ENCODE measurements around the gene DHX38.

The DHX38 gene

DNA sequence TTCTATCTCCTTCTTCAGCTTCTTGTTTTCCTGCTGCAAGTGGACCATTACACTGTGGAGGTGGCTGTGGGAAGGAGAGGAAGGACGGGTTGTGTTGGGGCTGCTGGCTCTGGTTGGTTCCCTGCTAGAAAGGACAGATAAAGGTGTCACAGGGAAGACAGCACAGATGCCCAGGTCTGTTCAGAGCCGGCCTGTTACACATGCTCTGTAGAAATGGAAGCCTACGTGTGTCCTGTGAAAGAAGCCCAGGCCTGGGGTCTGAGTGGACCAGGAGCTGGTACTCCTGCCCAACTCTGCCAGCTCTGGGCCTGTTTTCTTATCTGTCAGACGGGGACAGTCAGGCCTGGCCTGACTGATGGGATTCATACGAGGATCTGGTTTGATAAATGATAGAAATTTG, 26.4 kb downstream of the DHX38 start:
- no peak overlapping the region for H3K4me2 ChIP-seq (ENCODE audit: insufficient read depth, low read length, poor library complexity, severe bottlenecking)
- no peak overlapping the region for H3K27ac ChIP-seq (replicated peaks; ENCODE audit: low read length)
- H2BK15ac ChIP-seq (ENCODE audit: low read length), result no peak overlapping the region
- H2BK12ac ChIP-seq (ENCODE audit: low read length), result no peak overlapping the region
- H2AK5ac ChIP-seq (ENCODE audit: low read depth, low read length), result no peak overlapping the region
- H2AFZ ChIP-seq (ENCODE audit: low read length), result no peak overlapping the region
- no peak overlapping the region for H3K14ac ChIP-seq (ENCODE audit: low read length)
- H3K4me3 ChIP-seq (ENCODE audit: low read length in 2 of 2), result no peak overlapping the region
- H3K36me3 ChIP-seq (replicated peaks in 1 of 2; ENCODE audit: control insufficient read depth in 2 of 2, insufficient read depth in 2 of 2, low read length in 2 of 2), result peaks cover 0 to 2% of the 10 kb centered on the region in 2 donors
- H3K9me3 ChIP-seq (replicated peaks in 1 of 2; ENCODE audit: control insufficient read depth in 2 of 2, insufficient read depth in 1 of 2, low read depth in 1 of 2, low read length in 2 of 2), result peaks cover 2 to 8% of the 10 kb centered on the region in 2 donors
- no peak overlapping the region for H3K23ac ChIP-seq (ENCODE audit: low read depth, low read length, poor library complexity)
- H3K4me1 ChIP-seq (ENCODE audit: control insufficient read depth in 2 of 2, insufficient read depth in 1 of 2, low read depth in 1 of 2, low read length in 2 of 2), result peaks cover under 1 to 5% of the 10 kb centered on the region in 2 donors
- H3K9ac ChIP-seq (ENCODE audit: low read depth, low read length, poor library complexity), result no peak overlapping the region
- H4K91ac ChIP-seq (ENCODE audit: low read depth, low read length, poor library complexity), result no peak overlapping the region
- H3K18ac ChIP-seq (ENCODE audit: low read length), result no peak overlapping the region
- H4K8ac ChIP-seq (ENCODE audit: low read depth, low read length), result no peak overlapping the region
- no peak overlapping the region for H2BK120ac ChIP-seq (ENCODE audit: low read depth, low read length)
- DNase-seq (ENCODE audit: low spot score), result no peak
- H2BK5ac ChIP-seq (ENCODE audit: low read length), result no peak overlapping the region
- H3K27me3 ChIP-seq (ENCODE audit: control insufficient read depth in 3 of 3, insufficient read depth in 3 of 3, low read depth in 1 of 3, low read length in 3 of 3), result no peaks in the 10 kb centered on the region
- no peak overlapping the region for H3K4ac ChIP-seq (ENCODE audit: low read length)
- H3K79me1 ChIP-seq (ENCODE audit: low read depth, low read length), result no peaks in the 10 kb centered on the region
- no CpG with 5 or more reads among the region's 5 CpGs for WGBS, 2 donors (ENCODE audit: extremely low coverage in 2 of 2, insufficient read length in 2 of 2, insufficient replicate concordance in 1 of 2)

DNA sequence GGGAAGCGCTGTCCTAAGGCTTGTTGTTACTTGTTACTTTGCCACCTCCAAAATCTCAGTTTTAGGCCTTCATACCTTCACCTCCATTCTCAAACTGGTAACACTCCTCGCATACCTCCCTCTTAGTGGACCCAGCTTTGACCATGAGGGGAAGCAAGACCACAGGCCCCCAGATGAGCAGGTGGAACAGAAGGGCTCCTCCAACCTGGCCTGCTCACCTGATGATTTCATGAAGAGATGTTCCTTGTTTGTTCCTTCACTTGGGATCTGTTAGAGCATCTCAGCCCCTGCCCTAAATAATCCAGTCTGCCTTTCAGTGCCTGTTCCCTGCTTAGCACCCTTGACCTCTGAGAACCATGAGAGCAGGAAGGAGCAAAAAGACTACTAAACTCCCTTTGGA, 28.7 kb downstream of the DHX38 start:
- H2BK5ac ChIP-seq (ENCODE audit: low read length), result no peak overlapping the region
- H2AFZ ChIP-seq (ENCODE audit: low read length), result no peak overlapping the region
- H3K4me1 ChIP-seq (ENCODE audit: control insufficient read depth in 2 of 2, insufficient read depth in 1 of 2, low read depth in 1 of 2, low read length in 2 of 2), result peaks cover 3 to 13% of the 10 kb centered on the region in 2 donors
- H3K9me3 ChIP-seq (replicated peaks in 1 of 2; ENCODE audit: control insufficient read depth in 2 of 2, insufficient read depth in 1 of 2, low read depth in 1 of 2, low read length in 2 of 2), result peaks cover 0 to 2% of the 10 kb centered on the region in 2 donors
- no peak for DNase-seq (ENCODE audit: low spot score)
- H2BK15ac ChIP-seq (ENCODE audit: low read length), result no peak overlapping the region
- H3K4ac ChIP-seq (ENCODE audit: low read length), result no peak overlapping the region
- H2AK5ac ChIP-seq (ENCODE audit: low read depth, low read length), result no peak overlapping the region
- no peak overlapping the region for H3K4me3 ChIP-seq (ENCODE audit: low read length in 2 of 2)
- no peak overlapping the region for H3K9ac ChIP-seq (ENCODE audit: low read depth, low read length, poor library complexity)
- H3K18ac ChIP-seq (ENCODE audit: low read length), result no peak overlapping the region
- H4K8ac ChIP-seq (ENCODE audit: low read depth, low read length), result no peak overlapping the region
- no peak overlapping the region for H2BK120ac ChIP-seq (ENCODE audit: low read depth, low read length)
- H2BK12ac ChIP-seq (ENCODE audit: low read length), result no peak overlapping the region
- no peak overlapping the region for H3K4me2 ChIP-seq (ENCODE audit: insufficient read depth, low read length, poor library complexity, severe bottlenecking)
- H3K36me3 ChIP-seq (replicated peaks in 1 of 2; ENCODE audit: control insufficient read depth in 2 of 2, insufficient read depth in 2 of 2, low read length in 2 of 2), result peaks cover 0 to 2% of the 10 kb centered on the region in 2 donors
- H3K14ac ChIP-seq (ENCODE audit: low read length), result no peak overlapping the region
- H3K79me1 ChIP-seq (ENCODE audit: low read depth, low read length), result no peaks in the 10 kb centered on the region
- WGBS, 2 donors (ENCODE audit: extremely low coverage in 2 of 2, insufficient read length in 2 of 2, insufficient replicate concordance in 1 of 2), result no CpG with 5 or more reads among the region's 2 CpGs
- no peaks in the 10 kb centered on the region for H3K27me3 ChIP-seq (ENCODE audit: control insufficient read depth in 3 of 3, insufficient read depth in 3 of 3, low read depth in 1 of 3, low read length in 3 of 3)
- no peak overlapping the region for H3K23ac ChIP-seq (ENCODE audit: low read depth, low read length, poor library complexity)
- no peak overlapping the region for H3K27ac ChIP-seq (replicated peaks; ENCODE audit: low read length)
- no peak overlapping the region for H4K91ac ChIP-seq (ENCODE audit: low read depth, low read length, poor library complexity)

DNA sequence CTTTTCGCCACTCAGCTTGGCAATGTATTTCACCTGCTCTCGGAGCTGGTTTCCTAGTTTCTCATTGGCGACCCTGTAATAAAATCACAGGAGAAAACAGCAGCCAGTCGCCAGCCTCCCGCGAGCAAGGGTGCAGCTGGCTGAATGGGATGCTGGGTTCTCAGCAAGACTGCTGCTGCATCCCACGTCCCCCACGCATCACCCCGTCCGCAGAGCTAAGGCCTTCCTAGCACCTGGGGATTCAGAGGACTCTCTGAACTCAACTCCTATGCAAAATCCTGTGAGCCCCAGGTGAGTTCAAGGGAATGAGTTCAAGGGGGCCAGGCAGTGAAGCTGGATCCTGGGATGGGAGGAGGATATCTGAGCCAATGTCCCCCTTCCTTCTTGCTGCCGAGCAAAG, 29.3 kb downstream of the DHX38 start:
- Histone ChIP-seq H3K79me1 (ENCODE audit: low read depth, low read length) (no peaks in the 10 kb centered on the region), H3K14ac (ENCODE audit: low read length) (no peak overlapping the region), H2BK15ac (ENCODE audit: low read length) (no peak overlapping the region), H4K91ac (ENCODE audit: low read depth, low read length, poor library complexity) (no peak overlapping the region), H2AK5ac (ENCODE audit: low read depth, low read length) (no peak overlapping the region), H2AFZ (ENCODE audit: low read length) (no peak overlapping the region), H3K4me3 (ENCODE audit: low read length in 2 of 2) (no peak overlapping the region), H3K9me3 (replicated peaks in 1 of 2; ENCODE audit: control insufficient read depth in 2 of 2, insufficient read depth in 1 of 2, low read depth in 1 of 2, low read length in 2 of 2) (peaks cover 0 to 2% of the 10 kb centered on the region in 2 donors), H3K4me1 (ENCODE audit: control insufficient read depth in 2 of 2, insufficient read depth in 1 of 2, low read depth in 1 of 2, low read length in 2 of 2) (peaks cover 3 to 13% of the 10 kb centered on the region in 2 donors), H3K27ac (replicated peaks; ENCODE audit: low read length) (no peak overlapping the region), H3K36me3 (replicated peaks in 1 of 2; ENCODE audit: control insufficient read depth in 2 of 2, insufficient read depth in 2 of 2, low read length in 2 of 2) (peaks cover 0 to 2% of the 10 kb centered on the region in 2 donors), H2BK5ac (ENCODE audit: low read length) (no peak overlapping the region), H3K4me2 (ENCODE audit: insufficient read depth, low read length, poor library complexity, severe bottlenecking) (no peak overlapping the region), H3K18ac (ENCODE audit: low read length) (no peak overlapping the region), H4K8ac (ENCODE audit: low read depth, low read length) (no peak overlapping the region), H3K23ac (ENCODE audit: low read depth, low read length, poor library complexity) (no peak overlapping the region), H3K9ac (ENCODE audit: low read depth, low read length, poor library complexity) (no peak overlapping the region), H2BK120ac (ENCODE audit: low read depth, low read length) (no peak overlapping the region), H2BK12ac (ENCODE audit: low read length) (no peak overlapping the region), H3K27me3 (ENCODE audit: control insufficient read depth in 3 of 3, insufficient read depth in 3 of 3, low read depth in 1 of 3, low read length in 3 of 3) (no peaks in the 10 kb centered on the region), H3K4ac (ENCODE audit: low read length) (no peak overlapping the region)
- DNase-seq (ENCODE audit: low spot score), result no peak
- no CpG with 5 or more reads among the region's 11 CpGs for WGBS, 2 donors (ENCODE audit: extremely low coverage in 2 of 2, insufficient read length in 2 of 2, insufficient replicate concordance in 1 of 2)

DNA sequence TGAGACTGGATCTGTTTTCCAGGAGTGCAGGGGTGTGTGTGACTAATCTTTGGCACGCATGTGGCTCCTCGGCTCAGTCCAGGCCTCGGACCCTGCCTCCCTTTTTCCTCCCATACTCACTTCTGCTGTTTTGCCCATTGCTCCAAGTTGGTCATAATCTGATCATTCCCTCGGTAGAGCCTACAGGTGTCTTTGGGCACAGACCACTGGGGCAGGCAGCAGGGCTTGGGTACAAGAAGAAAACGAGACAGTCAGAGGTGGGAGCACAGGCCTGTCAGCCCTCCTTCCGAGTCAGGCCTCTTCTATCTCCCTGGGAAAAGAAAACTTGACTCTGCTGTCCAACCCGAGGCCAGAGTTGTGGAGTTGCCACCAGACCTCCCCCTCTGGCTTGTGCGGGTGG, 29.8 kb downstream of the DHX38 start:
- no peak overlapping the region for H2AK5ac ChIP-seq (ENCODE audit: low read depth, low read length)
- peaks cover 0 to 5% of the 10 kb centered on the region in 2 donors for H3K36me3 ChIP-seq (replicated peaks in 1 of 2; ENCODE audit: control insufficient read depth in 2 of 2, insufficient read depth in 2 of 2, low read length in 2 of 2)
- no peak overlapping the region for H2BK12ac ChIP-seq (ENCODE audit: low read length)
- no peak for DNase-seq (ENCODE audit: low spot score)
- H2AFZ ChIP-seq (ENCODE audit: low read length), result no peak overlapping the region
- no peak overlapping the region for H4K91ac ChIP-seq (ENCODE audit: low read depth, low read length, poor library complexity)
- no peak overlapping the region for H3K4me3 ChIP-seq (ENCODE audit: low read length in 2 of 2)
- H3K4ac ChIP-seq (ENCODE audit: low read length), result no peak overlapping the region
- H2BK5ac ChIP-seq (ENCODE audit: low read length), result no peak overlapping the region
- H3K9ac ChIP-seq (ENCODE audit: low read depth, low read length, poor library complexity), result no peak overlapping the region
- WGBS, 2 donors (ENCODE audit: extremely low coverage in 2 of 2, insufficient read length in 2 of 2, insufficient replicate concordance in 1 of 2), result no CpG with 5 or more reads among the region's 8 CpGs
- no peak overlapping the region for H3K4me2 ChIP-seq (ENCODE audit: insufficient read depth, low read length, poor library complexity, severe bottlenecking)
- no peak overlapping the region for H3K14ac ChIP-seq (ENCODE audit: low read length)
- H3K4me1 ChIP-seq (ENCODE audit: control insufficient read depth in 2 of 2, insufficient read depth in 1 of 2, low read depth in 1 of 2, low read length in 2 of 2), result peaks cover 3 to 13% of the 10 kb centered on the region in 2 donors
- peaks cover 0 to 2% of the 10 kb centered on the region in 2 donors for H3K9me3 ChIP-seq (replicated peaks in 1 of 2; ENCODE audit: control insufficient read depth in 2 of 2, insufficient read depth in 1 of 2, low read depth in 1 of 2, low read length in 2 of 2)
- no peak overlapping the region for H2BK15ac ChIP-seq (ENCODE audit: low read length)
- no peak overlapping the region for H3K18ac ChIP-seq (ENCODE audit: low read length)
- no peak overlapping the region for H2BK120ac ChIP-seq (ENCODE audit: low read depth, low read length)
- H3K27ac ChIP-seq (replicated peaks; ENCODE audit: low read length), result no peak overlapping the region
- no peaks in the 10 kb centered on the region for H3K27me3 ChIP-seq (ENCODE audit: control insufficient read depth in 3 of 3, insufficient read depth in 3 of 3, low read depth in 1 of 3, low read length in 3 of 3)
- no peak overlapping the region for H4K8ac ChIP-seq (ENCODE audit: low read depth, low read length)
- no peak overlapping the region for H3K23ac ChIP-seq (ENCODE audit: low read depth, low read length, poor library complexity)
- H3K79me1 ChIP-seq (ENCODE audit: low read depth, low read length), result no peaks in the 10 kb centered on the region
